Muscle of back (tissue), 11 donors: ENCODE measurements around the gene RAPGEF5. TPM values are rescaled to one million over a fixed set of nuclear protein-coding genes. Genes with fewer than 3 reads are reported as not detected.

ENCODE experiments used
- DNase-seq, 3 donors: peaks; one replicate each; pipeline versions ENCODE4 v3.0.0 to v3.0.0-alpha.2; 2013
- polyA plus RNA-seq, 10 donors: library from polyadenylated mRNA; unstranded; fragments of 120-200 nt; gene quantifications; one replicate each; pipeline ENCODE4 v1.2.1, GENCODE V29; 2013; ENCODE audit not compliant: insufficient read length in 10 of 10

RAPGEF5 gene
- polyA plus RNA-seq, 10 donors: 12.8 to 23.5 (median 17.7) TPM

GRCh38 chr7:22267930-22268615, 88.9 kb downstream of the RAPGEF5 start:
- no peak for DNase-seq

- no peak for DNase-seq
These were observed 94.4 kb downstream of the RAPGEF5 start for GRCh38 chr7:22262538-22262937.

- no peak for DNase-seq
These were observed 100.3 kb downstream of the RAPGEF5 start for GRCh38 chr7:22256541-22257096.

- no peak for DNase-seq
These were observed 101.1 kb downstream of the RAPGEF5 start for GRCh38 chr7:22255834-22256233.

GRCh38 chr7:22255342-22255741, 101.6 kb downstream of the RAPGEF5 start:
- no peak for DNase-seq

GRCh38 chr7:22252936-22253536, 103.9 kb downstream of the RAPGEF5 start:
- DNase-seq: no peak

GRCh38 chr7:22252016-22252415, 104.9 kb downstream of the RAPGEF5 start:
- DNase-seq: peak in 1 of 3 donors; percentile 12

- no peak for DNase-seq
These were observed 105.7 kb downstream of the RAPGEF5 start for GRCh38 chr7:22251281-22251680.

GRCh38 chr7:22250390-22250789, 106.6 kb downstream of the RAPGEF5 start:
- no peak for DNase-seq

- DNase-seq: no peak
These were observed 108.7 kb downstream of the RAPGEF5 start for GRCh38 chr7:22248111-22248809.

GRCh38 chr7:22241805-22242390, 115.1 kb downstream of the RAPGEF5 start:
- no peak for DNase-seq

GRCh38 chr7:22240904-22241571, 115.9 kb downstream of the RAPGEF5 start:
- DNase-seq: no peak

GRCh38 chr7:22238354-22239311, 118.3 kb downstream of the RAPGEF5 start:
- no peak for DNase-seq

GRCh38 chr7:22235134-22235533, 121.8 kb downstream of the RAPGEF5 start:
- no peak for DNase-seq

- no peak for DNase-seq
These were observed 122.7 kb downstream of the RAPGEF5 start for GRCh38 chr7:22234227-22234626.

GRCh38 chr7:22231806-22232205, 125.1 kb downstream of the RAPGEF5 start:
- DNase-seq: no peak

GRCh38 chr7:22231141-22231540, 125.8 kb downstream of the RAPGEF5 start:
- no peak for DNase-seq

- DNase-seq: no peak
These were observed 126.7 kb downstream of the RAPGEF5 start for GRCh38 chr7:22230238-22230637.

- no peak for DNase-seq
These were observed 127.8 kb downstream of the RAPGEF5 start for GRCh38 chr7:22229148-22229547.

GRCh38 chr7:22223807-22224206, 133.1 kb downstream of the RAPGEF5 start:
- DNase-seq: no peak

- no peak for DNase-seq
These were observed 136.0 kb downstream of the RAPGEF5 start for GRCh38 chr7:22220941-22221340.
